ENCODE measurements around the gene EFNA3. TPM values are rescaled to one million over a fixed set of nuclear protein-coding genes. Genes with fewer than 3 reads are reported as not detected.

The EFNA3 gene
- total and polyA plus RNA-seq, 11 donors = 0.20 to 2.4 (median 0.61) TPM

- 0 to 1% (median 0%) methylated on average over 33 to 76 of the region's 76 CpGs for WGBS, 4 donors
- H3K4me3 ChIP-seq = peak within 1 kb of the TSS; percentile 68 to 95 (median 82)
- intact Hi-C loops (cut with DNase I) = loop anchor here (2.0 to 5.0 kb wide), 4 partner anchors 33 to 40 kb away; no protein-coding TSS in a partner anchor
- peak within 1 kb of the TSS; percentile 87 to 100 (median 96) for H3K27ac ChIP-seq
- peaks cover 0 to 35% (median 0%) of the 10 kb centered on the region in 9 donors for H3K27me3 ChIP-seq
- H3K36me3 ChIP-seq = peaks cover 0 to 18% (median 12%) of the 10 kb centered on the region in 9 donors
- no peaks in the 10 kb centered on the region for H3K9me3 ChIP-seq
- DNase-seq = peak; percentile 74 to 88 (median 81)
- ATAC-seq = peak; percentile 39 to 76 (median 66)
- TF ChIP-seq POLR2A (IDR thresholded peaks at IDR 0.05) (peak in 1 of 2 donors; percentile 97), CTCF (IDR thresholded peaks at IDR 0.05) (no peak)
- peaks cover 7 to 70% (median 42%) of the 10 kb centered on the region in 12 donors for H3K4me1 ChIP-seq
Observed at GRCh38 chr1:155127105-155127966, 48.7 kb downstream of the EFNA3 start, which contains the start of gene EFNA1. Gene EFNA1 (plus strand): TSS chr1:155127876. CDS start chr1:155127978, 102 bp downstream.

GRCh38 chr1:155127967-155128754 is 49.5 kb downstream of the EFNA3 start:
- H3K27ac ChIP-seq = peak overlapping the region; percentile 87 to 100 (median 96)
- no peaks in the 10 kb centered on the region for H3K9me3 ChIP-seq
- 0 to 7% (median 3%) methylated on average over 9 to 17 of the region's 17 CpGs for WGBS, 4 donors
- H3K4me3 ChIP-seq = peak overlapping the region; percentile 68 to 95 (median 82)
- H3K36me3 ChIP-seq = peaks cover 0 to 26% (median 21%) of the 10 kb centered on the region in 9 donors
- H3K4me1 ChIP-seq = peaks cover 7 to 73% (median 46%) of the 10 kb centered on the region in 12 donors
- intact Hi-C loops (cut with DNase I) = loop anchor here (1.0 to 5.0 kb wide), 5 partner anchors 33 to 39 kb away; no protein-coding TSS in a partner anchor
- ATAC-seq (peak in 1 of 4 donors; percentile 3), DNase-seq (no peak)
- TF ChIP-seq CTCF (IDR thresholded peaks at IDR 0.05) (no peak), POLR2A (IDR thresholded peaks at IDR 0.05) (no peak)
- H3K27me3 ChIP-seq = peaks cover 0 to 35% (median 0%) of the 10 kb centered on the region in 9 donors

GRCh38 chr1:155128755-155129473 is 50.3 kb downstream of the EFNA3 start:
- H3K4me1 ChIP-seq = peaks cover 11 to 80% (median 50%) of the 10 kb centered on the region in 12 donors
- H3K27me3 ChIP-seq = peaks cover 0 to 35% (median 0%) of the 10 kb centered on the region in 9 donors
- 6 to 23% (median 16%) methylated on average over 14 of the region's 14 CpGs for WGBS, 4 donors
- intact Hi-C loops (cut with DNase I) = loop anchor here (1.0 to 5.0 kb wide), 4 partner anchors 37 to 38 kb away; no protein-coding TSS in a partner anchor
- DNase-seq (peak in 4 of 5 donors; percentile 52 to 78 (median 66)), ATAC-seq (peak; percentile 18 to 68 (median 30))
- peak overlapping the region; percentile 68 to 95 (median 82) for H3K4me3 ChIP-seq
- peak in 1 of 12 donors; percentile 10 for TF ChIP-seq CTCF (IDR thresholded peaks at IDR 0.05)
- peak in 1 of 2 donors; percentile 51 for TF ChIP-seq POLR2A (IDR thresholded peaks at IDR 0.05)
- peaks cover 0 to 33% (median 28%) of the 10 kb centered on the region in 9 donors for H3K36me3 ChIP-seq
- H3K9me3 ChIP-seq = no peaks in the 10 kb centered on the region
- H3K27ac ChIP-seq = peak overlapping the region; percentile 87 to 100 (median 96)

Data from heart left ventricle (tissue), 16 donors.